Kidney (tissue), 14 donors: Measurements from ENCODE around the gene NRIP2. TPM values are rescaled to one million over a fixed set of nuclear protein-coding genes. Genes with fewer than 3 reads are reported as not detected.

Source experiments
- DNase-seq, 5 donors: peaks; one replicate each; pipeline ENCODE4 v3.0.0-alpha.2; 2013 to 2020
- FAIRE-seq: peaks from 2 replicates; lab custom pipeline; 2012; peaks lifted over from hg19 to GRCh38; lab: Jason Lieb, UNC
- H3K27ac ChIP-seq, 2 donors: one replicate each; pipeline ENCODE4 v1.7.0; 2013; ENCODE audit warnings: low read depth in 2 of 2, low read length in 2 of 2, inconsistent platforms in 1 of 2
- H3K27me3 ChIP-seq: one replicate; pipeline ENCODE4 v1.7.1; 2013; ENCODE audit warnings: low read length, inconsistent platforms; ENCODE audit not compliant: control insufficient read depth, insufficient read depth
- H3K36me3 ChIP-seq, 3 donors: one replicate each; pipeline versions ENCODE4 v1.7.0 to v1.7.1; 2013; ENCODE audit warnings: low read length in 3 of 3, control low read depth in 1 of 3, inconsistent platforms in 1 of 3; ENCODE audit not compliant: insufficient read depth in 3 of 3, control insufficient read depth in 2 of 3
- H3K4me1 ChIP-seq, 3 donors: one replicate each; pipeline versions ENCODE4 v1.7.0 to v1.7.1; 2013; ENCODE audit warnings: low read length in 3 of 3, inconsistent platforms in 1 of 3, low read depth in 1 of 3; ENCODE audit not compliant: control insufficient read depth in 2 of 3, insufficient read depth in 2 of 3
- H3K4me3 ChIP-seq, 3 donors: one replicate each; pipeline versions ENCODE4 v1.7.0 to v1.8.1; 2013; ENCODE audit warnings: low read length in 3 of 3, control low read depth in 1 of 3, inconsistent platforms in 1 of 3
- H3K9ac ChIP-seq, 3 donors: one replicate each; pipeline versions ENCODE4 v1.7.0 to v1.7.1; 2013; ENCODE audit warnings: low read length in 3 of 3, control low read depth in 1 of 3, inconsistent platforms in 1 of 3
- H3K9me3 ChIP-seq, 3 donors: one replicate each; pipeline versions ENCODE4 v1.7.0 to v1.7.1; 2013; ENCODE audit warnings: low read length in 3 of 3, control low read depth in 1 of 3, inconsistent platforms in 1 of 3; ENCODE audit not compliant: control insufficient read depth in 2 of 3, insufficient read depth in 1 of 3
- CTCF ChIP-seq: IDR thresholded peaks from 3 replicates; pipeline ENCODE4 v1.5.1; 2012; ENCODE audit warnings: mild to moderate bottlenecking, moderate library complexity, borderline replicate concordance; ENCODE audit not compliant: insufficient read depth; ENCODE audit errors: extremely low read depth
- intact Hi-C: fragments of 100-400 bp; cut with DNase I; formaldehyde crosslinking; loops from one replicate; pipeline ENCODE4 v1.11.1; 2022
- polyA plus RNA-seq: library from polyadenylated mRNA; stranded (reverse); fragments of 350-450 nt; fragmentation: Illumina TruSeq; extraction: RNeasy Lipid Tissue Mini Kit (QIAGEN cat#74804); gene quantifications from one replicate; pipeline ENCODE4 v1.2.3, GENCODE V29; 2014; ENCODE audit warnings: low read depth, low replicate concordance; ENCODE audit not compliant: insufficient read depth
- total RNA-seq: library from RNA; stranded (reverse); fragmentation: NEBNext Ultra II Directional; extraction: Animal tissue kit (Norgen Biotek cat#: 25700); gene quantifications from one replicate; pipeline ENCODE4 v1.2.1, GENCODE V29; 2021
- donor health status: control.
- donor health status: control.
- donor health status: control.
- donor health status: control.
- donor health status: control.
- donor health status: DM: yes; HTN: yes; CAD: no.
- donor health status: Normal renal cell carcinoma (clear cell type).

NRIP2 gene
- total and polyA plus RNA-seq, 2 donors from 2014 or later: 11.7 to 15.9 TPM

GRCh38 chr12:2805143-2805520 is 29.7 kb downstream of the NRIP2 start:
- FAIRE-seq (no peak), DNase-seq (peak in 1 of 5 donors; percentile 37)
- Histone ChIP-seq H3K27me3 (no peaks in the 10 kb centered on the region), H3K4me1 (peaks cover 5 to 14% (median 10%) of the 10 kb centered on the region in 3 donors), H3K9me3 (no peaks in the 10 kb centered on the region), H3K4me3 (no peak overlapping the region), H3K27ac (no peak overlapping the region), H3K9ac (no peak overlapping the region), H3K36me3 (peaks cover 7 to 41% (median 40%) of the 10 kb centered on the region in 3 donors)
- TF ChIP-seq CTCF: no peak
- intact Hi-C loops: no loop called here

- Histone ChIP-seq H3K4me3 (no peak overlapping the region), H3K9me3 (no peaks in the 10 kb centered on the region), H3K27ac (peak overlapping the region in 1 of 2 donors; percentile 28), H3K27me3 (no peaks in the 10 kb centered on the region), H3K9ac (no peak overlapping the region), H3K4me1 (peaks cover 5 to 14% (median 10%) of the 10 kb centered on the region in 3 donors), H3K36me3 (peaks cover 7 to 47% (median 46%) of the 10 kb centered on the region in 3 donors)
- FAIRE-seq: no peak
- peak in 3 of 5 donors; percentile 39 to 92 (median 68) for DNase-seq
- no peak for TF ChIP-seq CTCF
- intact Hi-C loops: no loop called here
Measured at GRCh38 chr12:2804393-2805142, 30.3 kb downstream of the NRIP2 start.

GRCh38 chr12:2803635-2804392 is 31.0 kb downstream of the NRIP2 start:
- Histone ChIP-seq H3K36me3 (peaks cover 12 to 54% (median 54%) of the 10 kb centered on the region in 3 donors), H3K4me3 (no peak overlapping the region)

More at GRCh38 chr12:2803635-2804392, 31.0 kb downstream of the NRIP2 start:
- Histone ChIP-seq H3K9ac (no peak overlapping the region), H3K9me3 (no peaks in the 10 kb centered on the region), H3K27me3 (no peaks in the 10 kb centered on the region), H3K27ac (no peak overlapping the region), H3K4me1 (peaks cover 5 to 14% (median 10%) of the 10 kb centered on the region in 3 donors)
- no peak for FAIRE-seq
- no peak for TF ChIP-seq CTCF
- intact Hi-C loops: no loop called here
- no peak for DNase-seq
